ENCODE data around the gene GIPC2.
"Not testable (repeated sequence)": the region's sequence is repeated elsewhere in the genome, so short reads cannot be mapped to it uniquely, and the experiment has no call there.

GIPC2 gene

DNA sequence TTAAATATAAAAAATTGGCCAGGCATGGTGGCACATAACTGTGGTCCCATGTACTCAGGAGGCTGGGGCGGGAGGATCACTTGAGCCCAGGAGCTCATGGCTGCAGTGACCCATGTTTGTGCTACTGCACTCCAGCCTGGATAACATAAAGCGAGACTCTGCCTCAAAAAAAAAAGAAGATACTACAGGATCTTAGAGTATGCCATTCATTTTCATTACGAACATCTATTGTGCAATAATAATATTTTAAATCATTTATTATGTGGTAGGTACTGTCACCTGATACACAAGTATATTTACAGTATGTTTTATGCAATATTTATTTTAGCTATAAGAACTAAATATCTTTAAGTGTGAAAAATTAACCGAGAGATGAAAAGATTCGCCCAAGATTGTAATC, 9.3 kb upstream of the GIPC2 start:
- no peak for DNase-seq (ENCODE audit: low spot score)

DNA sequence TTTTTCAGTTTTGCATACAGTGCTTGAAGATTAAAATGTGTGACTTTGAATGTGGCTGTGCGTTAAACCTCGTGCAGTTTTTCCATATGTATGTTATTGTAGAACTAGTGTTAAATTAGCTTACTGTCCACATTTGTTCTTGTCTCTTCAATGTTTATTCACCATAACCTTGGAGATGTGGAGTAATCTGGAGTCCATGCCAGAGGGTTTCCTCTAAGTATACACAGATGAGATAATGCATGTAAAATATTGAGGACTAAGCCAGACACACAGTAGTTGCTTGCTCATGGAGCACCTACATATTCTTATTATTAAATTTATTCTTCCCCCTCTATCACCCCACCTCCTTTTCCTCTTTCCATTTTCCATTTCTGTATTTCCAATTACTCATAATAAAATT, 7.7 kb upstream of the GIPC2 start:
- DNase-seq (ENCODE audit: low spot score), result no peak

DNA sequence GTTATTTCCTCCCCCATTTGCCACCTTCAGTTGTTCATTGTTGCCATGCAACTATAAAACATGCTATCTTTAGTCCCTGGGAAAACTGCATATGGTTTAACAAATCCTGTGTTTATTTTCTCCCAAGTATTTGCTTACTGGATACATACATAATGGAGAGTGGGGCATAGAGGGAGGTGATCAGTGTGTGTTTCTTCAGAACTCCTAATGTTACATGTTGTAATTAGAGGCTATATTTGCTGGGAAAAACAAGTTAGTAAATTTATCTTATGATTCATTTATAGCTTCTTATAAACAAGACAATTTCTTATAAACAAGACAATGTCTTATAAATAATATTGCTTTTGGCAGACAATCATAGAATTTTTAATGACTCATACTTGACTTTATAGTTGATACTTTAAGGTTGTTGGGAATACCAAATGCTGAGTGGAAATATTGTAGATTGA, 7.3 kb upstream of the GIPC2 start:
- no peak for DNase-seq (ENCODE audit: low spot score)

DNA sequence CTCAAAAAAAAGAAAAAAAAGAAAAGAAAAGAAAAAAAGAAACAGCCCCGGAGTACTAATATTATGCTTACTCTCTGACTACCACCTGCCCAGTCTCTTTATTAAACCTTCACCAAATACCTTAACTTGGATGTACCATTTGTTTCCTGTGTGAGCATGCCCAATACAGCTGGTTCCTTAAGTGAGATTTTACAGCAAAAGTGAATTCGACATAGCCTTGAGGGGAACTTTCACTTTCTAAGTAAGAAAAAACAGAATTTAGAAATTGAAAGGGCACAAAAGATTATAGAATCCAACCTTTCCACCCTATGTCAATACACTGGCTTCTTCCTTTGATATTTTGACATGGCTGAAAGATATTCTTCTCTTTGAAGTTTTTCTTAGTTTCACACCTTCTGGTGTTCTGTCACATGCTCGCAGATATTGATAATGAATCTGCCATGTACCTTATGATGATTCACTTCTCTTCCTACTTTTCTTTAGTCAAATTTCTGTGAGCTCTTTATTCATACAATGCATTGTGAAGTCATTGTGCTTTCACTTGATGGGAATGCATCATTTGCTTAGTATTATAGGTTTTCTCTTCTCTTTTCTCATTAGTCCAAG, 5.2 kb upstream of the GIPC2 start:
- no peak for DNase-seq (ENCODE audit: low spot score)

DNA sequence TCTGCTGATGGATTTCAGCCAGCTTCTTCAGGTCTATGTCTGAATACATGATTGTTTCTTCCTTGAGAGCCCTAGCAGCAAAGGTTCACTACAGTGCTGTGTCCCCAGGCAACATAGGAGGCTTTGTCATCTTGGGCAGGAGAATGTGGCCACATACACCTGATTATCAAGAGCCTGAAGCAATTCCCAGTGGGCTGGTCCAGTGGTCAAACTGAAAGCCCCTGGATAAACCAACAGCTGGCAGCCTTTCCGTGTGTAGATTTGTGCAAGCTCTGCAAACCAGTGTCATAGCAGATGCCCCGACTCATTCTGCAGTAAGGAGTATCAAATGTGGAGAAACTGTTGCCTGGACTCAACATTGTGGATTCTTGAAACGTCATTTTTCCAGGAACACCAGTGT, 2.3 kb upstream of the GIPC2 start:
- DNase-seq (ENCODE audit: low spot score), result no peak

DNA sequence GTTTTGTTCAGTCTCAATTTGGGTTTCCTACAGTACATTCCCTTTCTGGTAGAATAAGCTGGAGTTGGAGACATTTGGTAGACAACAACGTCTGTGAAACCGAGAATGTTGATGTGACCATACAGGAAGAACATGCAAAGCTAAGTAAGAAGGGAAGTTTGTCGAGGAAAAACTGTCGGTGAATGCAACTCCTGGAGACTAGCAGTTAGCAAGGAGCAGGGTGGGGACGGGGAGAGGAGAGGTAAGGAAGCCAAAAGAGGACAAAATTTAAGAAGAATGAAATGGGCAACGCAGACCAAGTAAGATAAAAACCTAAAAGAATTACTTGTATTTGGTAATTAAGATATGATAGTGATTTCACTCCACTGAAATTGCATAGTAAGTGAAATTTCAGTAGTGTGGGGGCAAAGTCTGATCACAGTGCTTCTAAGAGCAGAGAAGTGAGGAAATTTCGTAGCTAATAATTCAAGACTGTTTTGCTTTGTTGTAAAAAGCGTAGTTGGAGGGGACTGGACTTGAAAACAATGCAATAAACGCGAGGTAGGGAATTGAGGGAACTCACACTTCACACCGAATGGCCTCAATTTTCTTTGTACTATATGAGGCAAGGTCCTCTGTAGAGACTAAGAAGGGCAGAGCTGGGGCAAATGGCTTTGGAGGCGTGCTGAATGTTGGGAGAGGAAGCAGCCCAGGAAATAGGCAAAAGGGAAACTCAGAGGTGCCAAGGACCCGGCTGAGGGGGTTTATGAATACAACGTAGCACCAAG, 787 bp upstream of the GIPC2 start:
- DNase-seq (ENCODE audit: low spot score), result no peak

DNA sequence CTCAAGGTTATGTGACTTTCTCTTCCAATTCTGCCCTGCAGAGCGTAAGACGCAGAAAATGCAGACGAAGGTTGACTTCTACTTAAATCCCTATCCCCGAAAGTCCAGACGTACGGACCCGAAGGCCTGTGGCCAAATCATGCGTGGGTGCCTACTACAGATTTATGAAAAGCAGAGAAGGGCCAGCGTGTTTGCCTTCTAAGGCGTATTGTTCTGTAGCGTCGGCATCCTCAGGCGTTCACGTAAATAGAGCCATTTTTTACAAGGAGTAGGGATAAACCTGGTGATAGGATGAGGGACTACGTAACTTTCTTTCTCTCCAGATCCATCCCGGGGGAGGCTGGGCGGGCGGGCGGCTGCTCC, 222 bp upstream of the GIPC2 start:
- DNase-seq (ENCODE audit: low spot score), result no peak

DNA sequence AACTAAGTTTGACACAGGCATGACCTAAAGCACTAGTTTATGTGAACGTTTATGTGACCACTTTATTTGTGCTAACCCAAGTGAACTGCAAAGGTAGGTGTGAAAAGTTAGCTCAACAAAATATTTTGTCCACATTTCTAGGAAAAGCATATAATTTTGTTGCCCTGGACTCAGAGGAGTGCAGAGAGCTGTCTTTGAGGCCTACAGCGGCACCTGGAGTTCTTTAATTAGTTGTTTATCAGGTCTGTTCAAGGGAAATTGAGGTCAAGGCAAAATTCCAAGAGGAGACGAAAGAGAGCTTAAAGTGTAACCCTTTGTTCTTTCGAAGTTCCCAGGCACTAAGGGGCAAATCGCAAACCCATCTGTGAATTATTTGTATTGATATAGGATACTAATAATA, 1.3 kb downstream of the GIPC2 start:
- no peak for DNase-seq (ENCODE audit: low spot score)

DNA sequence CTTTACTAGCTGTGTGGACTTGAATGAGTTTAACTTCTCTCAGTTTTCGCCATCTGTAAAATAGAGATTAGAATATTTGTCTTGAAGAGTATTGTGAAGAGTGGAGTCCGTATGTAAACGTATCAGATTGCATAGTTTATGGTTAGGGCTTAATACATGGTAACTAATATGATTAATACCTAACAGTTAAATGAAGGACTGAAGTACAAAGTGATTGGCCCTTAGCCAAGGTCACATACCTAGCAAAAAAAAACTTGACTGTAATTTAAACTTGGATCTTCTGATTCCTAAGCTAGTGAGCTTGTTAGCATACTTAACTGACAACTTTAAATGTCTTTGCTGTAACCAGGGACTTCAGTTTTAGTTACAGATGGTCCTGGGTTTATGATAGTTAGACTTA, 1.9 kb downstream of the GIPC2 start:
- no peak for DNase-seq (ENCODE audit: low spot score)

DNA sequence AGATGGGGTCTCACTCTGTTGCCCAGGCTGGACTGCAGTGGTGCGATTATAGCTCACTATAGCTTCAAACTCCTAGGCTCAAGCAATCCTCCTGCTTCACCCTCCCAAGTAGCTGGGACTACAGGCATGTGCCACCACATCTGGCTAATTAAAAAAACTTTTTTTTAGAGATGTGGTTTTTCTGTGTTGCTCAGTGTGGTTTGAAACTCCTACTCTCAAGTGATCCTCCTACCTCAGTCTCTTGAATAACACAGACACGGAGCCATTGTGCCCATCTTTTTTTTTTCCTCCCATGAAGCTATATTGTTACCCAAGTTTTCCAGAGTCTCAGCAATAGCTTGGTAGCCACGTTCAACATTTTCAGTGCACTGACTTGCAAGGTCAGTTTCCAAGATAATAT, 2.7 kb downstream of the GIPC2 start:
- DNase-seq (ENCODE audit: low spot score), result no peak

DNA sequence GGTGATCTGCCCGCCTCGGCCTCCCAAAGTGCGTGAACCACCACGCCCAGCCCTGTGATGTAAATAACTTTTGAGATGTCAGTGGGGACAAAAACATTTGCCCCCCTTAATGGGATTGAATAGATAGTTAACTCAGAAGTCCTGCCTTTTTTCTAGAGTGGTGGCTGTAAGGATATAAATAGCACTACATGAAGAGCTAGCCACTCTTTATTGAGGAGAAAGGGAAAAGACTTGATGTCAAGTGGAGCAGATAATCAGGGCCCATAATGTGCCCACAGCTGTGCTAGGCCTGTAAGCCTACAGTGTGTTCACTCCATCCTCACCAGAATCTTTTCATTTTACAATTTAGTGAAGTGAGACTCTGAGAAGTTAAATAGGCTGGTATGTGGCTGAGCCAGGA, 3.6 kb downstream of the GIPC2 start:
- DNase-seq (ENCODE audit: low spot score), result no peak

DNA sequence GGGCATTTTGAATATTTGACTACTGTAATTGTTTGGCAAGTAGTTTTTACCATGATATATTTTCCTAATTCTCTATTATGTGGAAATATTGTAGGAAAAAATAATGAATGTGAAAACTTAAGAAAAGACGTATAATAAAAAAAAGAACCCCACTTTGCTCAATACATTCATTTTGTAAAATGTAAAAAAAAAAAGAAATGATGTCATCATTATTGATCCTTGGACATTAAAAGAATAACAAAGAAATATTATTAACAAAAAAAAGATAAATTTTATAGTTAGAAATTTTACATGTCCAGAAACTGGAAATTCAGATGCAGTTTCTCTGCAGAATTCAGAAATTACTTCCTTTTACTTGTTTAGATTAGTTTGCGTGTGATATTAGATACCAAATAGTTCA, 5.2 kb downstream of the GIPC2 start:
- no peak for DNase-seq (ENCODE audit: low spot score)

DNA sequence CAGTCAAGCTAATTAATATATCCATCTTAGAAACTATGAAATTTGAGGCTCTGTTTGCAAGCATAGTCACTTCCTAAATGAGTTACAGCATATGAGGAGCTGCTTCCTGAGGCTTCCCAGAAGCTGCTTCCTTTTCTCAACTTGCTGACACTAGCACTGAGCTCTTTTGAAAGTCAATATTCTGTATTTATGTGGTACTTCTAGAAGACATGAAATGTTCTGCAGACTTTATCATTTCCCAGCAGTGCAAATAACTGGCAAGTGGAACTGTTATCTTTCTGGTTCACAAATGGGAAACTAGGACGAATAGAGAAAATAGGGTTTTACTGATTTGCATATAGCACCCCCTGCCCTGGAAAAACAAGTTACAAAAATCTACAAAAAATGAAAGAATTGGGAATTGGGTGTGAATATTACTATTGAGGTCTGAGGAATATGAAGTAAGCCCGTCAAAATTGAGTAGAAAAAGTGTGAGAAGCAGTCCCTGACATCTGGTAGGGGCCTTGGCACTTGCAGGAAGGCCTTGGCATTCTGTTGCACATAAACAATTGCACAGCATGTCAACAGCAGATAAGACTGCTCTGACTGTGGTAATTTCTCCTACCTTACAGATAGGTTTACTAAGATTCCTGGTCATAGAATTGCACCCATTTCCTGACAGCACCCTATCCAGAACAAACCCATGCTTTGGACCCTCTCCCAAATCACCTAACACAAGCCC, 7.1 kb downstream of the GIPC2 start:
- no peak for DNase-seq (ENCODE audit: low spot score)

DNA sequence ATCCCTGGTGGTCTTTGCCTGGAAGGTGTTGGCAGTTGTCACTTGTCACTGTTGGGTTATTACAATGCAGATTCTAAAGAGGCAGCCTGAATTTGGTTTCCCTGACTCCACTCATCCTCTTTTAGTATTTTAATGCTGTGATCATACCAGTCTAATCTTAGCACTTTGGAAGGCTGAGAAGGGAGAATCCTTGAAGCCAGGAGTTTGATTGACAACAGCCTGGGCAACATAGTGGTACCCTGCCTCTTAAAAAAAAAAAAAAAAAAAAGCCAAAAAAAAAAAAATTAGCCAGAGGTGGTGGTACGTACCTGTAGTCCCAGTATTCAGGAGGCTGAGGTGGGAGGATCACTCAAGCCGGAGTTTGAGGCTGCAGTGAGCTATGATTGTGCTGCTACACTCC, 7.7 kb downstream of the GIPC2 start:
- no peak for DNase-seq (ENCODE audit: low spot score)

DNA sequence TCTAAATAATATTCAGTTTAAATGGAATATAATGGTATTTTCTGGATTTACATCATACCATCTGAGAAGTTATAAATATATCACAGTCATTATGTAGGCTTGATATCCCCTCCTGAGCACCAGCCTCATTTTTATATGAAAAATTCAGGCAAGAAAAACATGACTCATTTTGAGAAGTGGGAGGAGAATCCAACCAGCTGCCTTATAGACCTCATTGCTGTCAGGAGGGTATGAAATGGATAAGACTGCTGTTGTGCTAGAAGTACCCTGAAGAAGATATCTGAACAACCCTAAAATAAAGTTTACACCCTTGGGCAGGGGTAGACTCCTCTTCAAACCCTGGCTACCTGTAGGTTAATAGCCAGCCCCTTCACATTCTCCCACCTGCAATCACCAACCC, 8.8 kb downstream of the GIPC2 start:
- no peak for DNase-seq (ENCODE audit: low spot score)

DNA sequence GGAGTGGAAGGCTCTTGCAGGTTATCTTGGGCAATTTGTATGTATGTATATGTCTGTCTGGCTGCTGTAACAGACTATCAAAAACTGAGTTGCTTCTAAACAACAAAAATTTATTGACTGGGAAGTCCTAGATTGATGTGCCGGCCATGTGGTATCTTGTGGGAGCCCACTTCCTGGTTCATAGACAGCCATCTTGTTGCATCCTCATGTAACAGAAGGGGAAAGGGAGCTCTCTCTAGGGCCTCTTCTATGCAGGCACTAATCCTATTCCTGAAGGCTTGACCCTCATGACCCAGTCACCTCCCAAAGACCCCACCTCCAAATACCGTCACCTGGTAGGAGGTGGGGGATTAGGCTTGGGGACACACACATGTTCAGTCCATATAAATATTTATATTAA, 9.2 kb downstream of the GIPC2 start:
- DNase-seq (ENCODE audit: low spot score), result no peak

DNA sequence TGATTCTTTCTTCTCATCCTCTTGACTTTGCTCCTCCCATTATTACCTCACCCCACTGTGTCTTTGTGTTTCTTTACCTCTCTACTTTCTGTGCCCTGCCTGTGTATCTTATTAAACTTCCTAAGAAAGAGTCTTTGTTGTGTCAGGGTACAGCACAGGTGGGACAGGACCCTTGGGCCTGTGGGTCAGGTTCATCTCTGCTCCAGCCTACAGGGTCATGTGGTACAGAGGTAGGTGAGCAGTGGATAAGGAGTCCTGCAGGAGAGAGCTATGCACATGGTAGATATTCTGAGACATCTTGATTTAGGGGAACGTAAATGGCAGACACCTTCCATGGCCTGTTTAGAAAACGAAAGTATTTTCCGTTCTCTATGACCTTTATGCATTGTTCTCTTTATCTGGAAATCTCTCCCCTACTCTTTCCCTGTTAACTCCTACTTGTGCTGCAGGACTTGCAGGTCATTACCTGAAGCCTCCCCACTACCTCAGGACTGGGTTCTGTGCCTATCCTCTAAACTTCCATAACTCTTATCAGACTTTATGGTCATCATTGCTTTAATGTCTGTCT, 9.9 kb downstream of the GIPC2 start:
- no peak for DNase-seq (ENCODE audit: low spot score)

DNA sequence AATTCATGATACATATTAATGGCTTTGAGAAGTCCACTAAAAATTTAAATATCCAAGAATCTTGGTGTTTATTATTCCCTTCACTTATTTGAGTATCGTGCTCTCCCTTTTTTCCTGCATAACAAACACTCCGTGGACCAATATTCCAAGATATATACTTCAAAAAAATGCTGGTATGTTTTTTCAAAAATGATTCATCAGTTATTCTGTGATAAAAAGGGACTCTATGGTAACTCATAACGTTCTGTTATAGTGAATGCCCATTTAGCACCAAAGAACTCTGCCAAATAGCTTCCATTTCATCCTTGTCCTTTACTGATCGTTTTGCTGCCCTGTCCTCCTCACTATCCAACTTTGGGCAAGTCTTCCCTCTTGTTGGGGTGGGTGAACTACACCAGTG, 12.9 kb downstream of the GIPC2 start:
- no peak for DNase-seq (ENCODE audit: low spot score)

DNA sequence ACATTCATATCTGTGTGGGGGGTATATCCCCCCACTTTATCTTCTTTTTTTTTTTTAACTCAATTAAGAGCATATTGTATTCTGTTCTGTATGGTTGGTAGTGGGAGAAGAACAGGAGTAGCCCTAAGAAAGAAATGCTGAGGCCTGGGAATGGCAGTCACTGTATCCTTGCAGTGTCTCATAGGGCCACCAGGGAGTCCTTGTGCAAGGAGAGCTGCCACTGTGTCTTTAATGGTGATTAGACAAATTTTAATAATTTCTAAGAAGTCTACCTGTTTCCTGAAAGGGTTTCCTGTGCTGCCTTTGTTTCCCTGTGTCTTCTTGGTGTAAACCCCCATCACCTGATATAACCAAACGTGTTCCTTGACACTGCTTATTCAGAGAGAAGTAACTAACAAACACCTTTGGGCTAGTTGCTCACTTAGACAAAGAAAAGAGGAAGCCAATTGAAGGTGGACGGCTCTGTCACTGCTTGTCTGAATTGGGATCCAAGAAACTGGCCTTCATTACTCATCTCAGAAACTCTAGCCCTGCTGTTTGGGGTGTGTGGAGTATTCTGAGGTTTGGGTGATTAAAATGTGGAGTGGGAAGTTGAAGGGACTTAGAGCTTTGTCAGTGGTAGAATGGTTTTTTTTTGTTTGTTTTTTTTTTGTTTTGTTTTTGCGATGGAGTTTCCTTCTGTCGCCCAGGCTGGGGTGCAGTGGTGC, 15.2 kb downstream of the GIPC2 start:
- no peak for DNase-seq (ENCODE audit: low spot score)

DNA sequence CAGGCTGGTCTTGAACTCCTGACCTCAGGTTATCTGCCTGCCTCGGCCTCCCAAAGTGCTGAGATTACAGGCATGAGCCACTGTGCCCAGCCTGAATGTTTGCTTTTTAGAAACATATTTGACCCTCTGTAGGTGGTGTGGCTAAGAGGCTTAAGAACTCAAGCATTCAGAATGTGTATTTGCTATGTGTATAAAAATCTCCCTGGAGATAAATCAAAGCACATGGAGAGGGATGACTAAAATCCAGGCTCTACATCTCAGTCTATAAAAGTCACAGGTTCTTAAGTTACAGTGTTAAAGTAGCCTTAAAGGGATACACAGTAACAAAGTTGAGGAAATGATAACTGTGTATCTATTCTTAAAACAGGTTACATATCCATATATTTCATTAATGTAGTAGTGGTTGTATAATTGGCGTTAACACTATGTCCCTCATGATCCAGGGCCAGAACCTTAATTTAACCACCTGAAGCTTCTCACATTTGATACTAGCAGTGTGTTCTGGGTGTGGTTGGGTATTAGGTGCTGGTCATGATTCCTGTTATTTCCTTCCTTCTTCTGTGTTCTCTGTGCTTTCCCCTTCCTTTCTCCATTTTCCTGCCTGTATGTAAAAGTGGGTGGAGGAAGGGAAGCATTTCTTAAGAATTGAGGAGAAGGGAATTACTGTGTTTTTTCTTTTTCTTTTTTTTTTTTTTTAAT, 16.2 kb downstream of the GIPC2 start:
- DNase-seq (ENCODE audit: low spot score), result peak; percentile 37

DNA sequence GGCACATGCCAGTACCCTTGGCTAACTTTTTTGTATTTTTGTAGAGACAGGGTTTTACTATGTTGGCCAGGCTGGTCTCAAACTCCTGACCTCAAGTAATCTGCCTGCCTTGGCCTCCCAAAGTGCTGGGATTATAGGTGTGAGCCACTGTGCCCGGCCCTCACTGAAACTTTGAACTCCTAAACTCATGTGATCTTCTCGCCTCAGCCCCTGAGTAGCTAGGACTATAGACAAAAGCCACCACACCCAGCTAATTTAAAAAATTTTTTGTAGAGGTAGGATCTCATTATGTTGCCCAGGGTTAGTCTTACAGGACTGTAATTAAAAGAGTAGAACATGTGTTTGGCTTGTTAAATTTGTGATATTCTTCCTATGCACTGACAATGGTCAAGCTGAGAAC, 19.1 kb downstream of the GIPC2 start:
- not testable (repeated sequence) for DNase-seq (ENCODE audit: low spot score)
